Activated CD4-positive, alpha-beta T cell treated with anti-CD3 and anti-CD28 coated beads, Interleukin-2, amount 50 U/mL, for 48 hours (primary cell): Measurements from ENCODE around the gene RASSF8.

Experiments
- DNase-seq, 2 experiments: peaks; one replicate each; pipeline ENCODE4 v3.0.0-alpha.2; 2020

RASSF8 gene

DNA sequence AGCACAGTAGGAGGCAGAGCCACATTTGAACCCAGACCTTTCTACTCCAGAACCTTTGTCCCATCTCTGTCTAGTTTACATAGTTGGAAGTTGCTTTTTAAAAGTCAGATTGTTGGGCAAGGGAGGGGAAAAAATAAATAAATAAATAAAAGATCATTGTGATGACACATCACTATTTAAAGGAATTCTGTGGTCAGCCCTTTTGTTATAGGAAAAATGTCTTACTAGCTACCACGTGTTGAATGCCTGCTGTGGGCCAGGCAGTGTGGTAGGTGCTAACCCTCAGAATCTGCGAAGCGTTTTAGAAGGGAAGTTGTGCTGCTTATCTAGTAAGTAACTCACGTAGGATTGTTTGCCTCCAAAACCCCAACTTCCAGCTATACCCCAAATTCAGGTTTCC, 104.1 kb downstream of the RASSF8 start:
- DNase-seq = no peak

DNA sequence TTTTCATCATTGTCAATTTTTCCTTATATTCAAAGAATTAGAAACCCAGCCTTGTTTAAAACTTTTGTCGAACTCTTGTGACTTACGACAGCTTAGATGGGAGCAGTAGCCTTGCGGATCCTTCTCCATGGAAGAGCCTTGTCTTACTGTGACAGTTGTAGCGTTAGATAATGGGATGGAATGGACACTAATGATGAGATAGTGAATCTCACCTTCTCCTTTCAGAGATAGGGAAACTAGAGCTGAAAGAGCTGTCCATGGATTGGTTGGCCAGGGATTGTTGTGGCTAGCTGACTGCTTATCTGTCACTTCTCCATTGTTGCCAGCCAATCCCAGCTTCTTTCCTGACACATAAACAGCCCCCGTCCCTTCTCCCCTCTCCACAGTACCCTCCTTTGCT, 107.0 kb downstream of the RASSF8 start:
- no peak for DNase-seq

- DNase-seq = no peak
Measured at GRCh38 chr12:26068503-26068902, 110.0 kb downstream of the RASSF8 start.

- no peak for DNase-seq
Measured at GRCh38 chr12:26069796-26070195, 111.3 kb downstream of the RASSF8 start.

DNA sequence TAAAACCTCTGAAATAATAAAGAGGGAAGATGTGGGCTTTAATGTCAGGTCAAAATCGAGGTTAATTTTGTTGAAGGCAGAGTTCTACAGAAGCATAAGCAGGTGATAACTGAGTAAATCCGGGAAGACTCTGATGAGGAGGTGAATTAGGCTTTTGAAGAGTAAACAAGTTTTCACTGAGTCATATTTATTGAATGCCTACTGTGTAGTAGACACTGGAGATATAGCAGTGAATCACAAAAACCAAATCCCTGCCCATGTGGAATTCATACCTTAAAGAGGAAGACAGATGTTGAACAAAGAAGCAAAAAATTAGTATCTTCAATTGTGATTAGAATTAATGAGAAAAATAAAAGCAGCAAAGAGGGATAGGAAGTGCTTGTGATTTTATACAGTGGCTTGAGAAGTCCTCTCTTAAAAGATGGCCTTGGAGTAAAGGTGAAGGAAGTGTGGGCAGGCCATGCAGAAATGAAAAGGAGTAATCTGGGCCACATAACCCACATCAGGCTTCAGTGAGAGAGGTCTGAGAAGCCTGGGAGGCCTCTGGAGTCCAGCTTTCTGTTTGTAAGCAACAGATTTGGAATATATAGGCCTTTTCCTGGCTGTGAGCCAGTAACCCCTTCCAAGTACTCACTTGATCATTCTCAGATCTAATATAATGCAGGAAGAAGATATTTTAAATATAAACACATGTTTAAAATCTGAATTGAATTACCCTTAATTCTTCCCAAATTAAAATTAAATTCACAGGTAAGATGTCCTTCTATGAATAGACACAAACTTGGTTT, 119.6 kb downstream of the RASSF8 start:
- no peak for DNase-seq

GRCh38 chr12:26080911-26081310, 122.4 kb downstream of the RASSF8 start:
- DNase-seq = no peak

DNA sequence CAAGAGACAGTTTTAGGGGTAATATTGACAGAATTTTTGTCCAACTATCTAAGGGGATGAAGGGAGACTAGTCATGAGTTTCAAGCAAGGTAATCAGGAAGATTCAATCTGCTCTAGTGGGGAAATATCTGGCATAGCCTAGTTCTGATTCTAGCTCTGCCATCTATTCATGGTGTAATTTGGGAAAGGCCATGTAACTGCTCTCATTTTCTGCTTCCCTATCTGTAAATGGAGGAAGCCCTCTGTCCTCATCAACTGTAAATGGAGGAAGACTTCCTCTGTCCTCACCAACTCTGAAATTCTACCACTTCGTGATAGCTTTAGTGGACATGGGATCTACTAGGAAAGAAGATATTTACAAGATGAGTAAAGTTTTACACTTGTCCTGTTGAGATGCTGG, 128.5 kb downstream of the RASSF8 start:
- DNase-seq = no peak

- no peak for DNase-seq
Measured at GRCh38 chr12:26088998-26089397, 130.5 kb downstream of the RASSF8 start.

GRCh38 chr12:26090836-26091510, 132.5 kb downstream of the RASSF8 start:
- DNase-seq = no peak

GRCh38 chr12:26091822-26092221, 133.3 kb downstream of the RASSF8 start:
- DNase-seq = no peak

GRCh38 chr12:26092346-26093105, 134.0 kb downstream of the RASSF8 start:
- no peak for DNase-seq

DNA sequence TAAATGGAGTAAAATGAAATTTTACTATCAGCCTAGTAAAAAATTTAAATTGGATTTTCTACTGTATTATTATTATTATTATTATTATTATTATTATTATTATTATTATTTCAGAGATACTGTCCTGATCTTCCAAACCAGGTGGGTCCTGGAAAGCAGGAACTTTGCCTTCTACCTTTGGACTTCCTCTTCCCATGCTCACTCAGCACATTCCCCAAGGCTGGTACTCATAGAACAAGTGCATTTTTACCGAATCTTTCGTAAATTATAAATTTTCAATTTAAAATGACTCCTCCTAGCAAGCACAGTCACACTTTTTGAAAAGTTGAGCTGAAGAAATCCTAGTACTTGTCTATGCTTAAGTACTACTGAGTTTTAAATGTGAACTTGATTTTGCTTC, 136.7 kb downstream of the RASSF8 start:
- DNase-seq = no peak

DNA sequence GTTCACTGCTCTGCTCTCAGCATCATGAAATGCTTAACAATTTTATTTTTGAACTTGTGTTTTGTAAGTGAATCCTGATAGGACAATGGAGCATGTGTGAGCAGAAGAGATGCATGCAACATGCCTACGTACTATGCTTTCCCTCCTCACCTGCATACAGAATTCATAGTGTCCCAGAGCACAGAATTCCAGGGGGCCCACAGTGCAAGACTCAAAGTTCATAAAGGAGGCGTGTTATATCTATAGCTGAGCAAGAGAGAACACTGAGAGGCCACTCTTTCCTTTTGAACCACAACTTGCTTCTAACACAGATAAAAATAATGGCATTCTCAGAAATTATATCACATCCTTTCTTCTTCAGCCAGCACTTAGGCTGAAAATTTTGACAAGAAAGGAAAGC, 137.6 kb downstream of the RASSF8 start:
- DNase-seq = no peak

GRCh38 chr12:26097046-26097878, 138.8 kb downstream of the RASSF8 start:
- peak; percentile 52 to 64 for DNase-seq

DNA sequence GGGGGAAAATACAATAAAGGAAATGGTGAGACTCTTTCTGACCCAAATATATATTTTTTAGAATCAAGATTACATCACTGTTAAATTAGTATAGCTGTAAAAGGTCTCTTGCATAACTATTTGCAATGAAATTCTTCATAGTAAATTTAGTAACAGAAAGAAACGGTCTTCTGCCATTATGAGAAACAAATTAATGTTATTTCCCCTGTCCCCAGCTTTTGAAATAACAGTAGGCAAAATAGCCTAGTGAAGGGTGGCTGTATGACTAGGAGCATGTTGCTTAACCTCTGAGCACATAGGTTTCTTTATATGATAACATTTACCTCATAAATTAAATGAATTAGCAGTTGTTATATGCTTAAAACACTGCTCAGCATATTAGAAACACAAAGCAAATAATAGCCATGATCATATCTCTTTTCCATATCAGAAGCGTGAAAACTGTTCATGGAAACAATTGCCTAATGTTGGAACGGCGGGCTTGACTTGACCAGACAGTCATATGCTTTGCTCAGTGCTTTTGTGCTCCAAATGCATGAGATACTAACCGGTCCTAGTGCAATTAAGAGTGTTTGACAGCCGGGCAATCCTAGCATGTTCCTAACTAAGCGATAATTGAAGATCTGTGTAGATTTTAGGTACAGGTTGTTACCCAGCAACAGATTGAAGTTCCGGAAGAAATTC, 142.3 kb downstream of the RASSF8 start:
- no peak for DNase-seq

GRCh38 chr12:26101350-26101734, 142.9 kb downstream of the RASSF8 start:
- DNase-seq = no peak

GRCh38 chr12:26101763-26102162, 143.3 kb downstream of the RASSF8 start:
- no peak for DNase-seq

DNA sequence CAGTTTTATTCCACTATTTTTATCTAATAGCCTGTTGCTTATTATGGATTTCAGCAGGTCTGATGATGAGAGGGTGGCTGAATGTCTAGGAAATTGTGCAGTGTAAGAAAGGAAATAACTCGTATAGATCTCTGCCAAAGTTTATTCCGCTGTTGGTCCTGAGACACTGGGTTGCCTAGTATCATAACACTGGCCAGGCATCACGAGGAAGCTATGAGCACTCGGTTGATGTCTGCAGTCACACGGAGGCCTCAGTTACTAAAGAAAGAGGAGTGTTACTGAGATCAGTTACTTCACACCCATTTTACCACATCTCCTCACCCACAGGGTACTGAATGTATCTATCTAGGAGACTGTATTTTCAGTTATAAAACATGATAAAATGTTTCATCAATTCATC, 144.5 kb downstream of the RASSF8 start:
- DNase-seq = no peak

- DNase-seq = no peak
Measured at GRCh38 chr12:26106347-26106746, 147.9 kb downstream of the RASSF8 start.

GRCh38 chr12:26108915-26109314, 150.4 kb downstream of the RASSF8 start:
- no peak for DNase-seq

DNA sequence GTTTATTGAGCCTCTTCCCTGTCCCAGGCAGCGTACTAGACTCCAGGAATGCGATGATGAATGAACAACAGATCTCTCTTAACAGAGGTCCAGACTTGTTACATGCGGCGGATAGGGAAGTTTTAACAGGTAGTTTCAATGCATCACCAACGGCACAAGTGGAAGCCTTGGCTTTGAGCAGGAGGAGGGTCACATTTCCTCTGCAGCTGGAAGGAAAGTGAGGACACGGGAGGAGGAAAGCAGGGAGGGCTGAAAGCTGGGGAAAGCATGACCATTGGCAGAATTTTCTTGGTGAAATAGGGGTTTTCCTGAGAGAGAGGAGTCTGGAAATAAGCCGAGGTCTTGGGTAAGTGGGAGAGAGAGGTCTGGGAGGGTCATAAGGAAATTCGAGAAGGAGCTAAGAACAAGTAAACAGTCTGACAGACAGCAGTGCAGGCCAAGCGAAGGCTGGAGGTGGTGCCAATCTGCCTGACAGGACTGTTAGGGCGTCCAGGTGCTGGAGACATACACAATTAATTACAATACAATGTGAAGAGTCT, 150.9 kb downstream of the RASSF8 start:
- no peak for DNase-seq

GRCh38 chr12:26112232-26112631, 153.8 kb downstream of the RASSF8 start:
- no peak for DNase-seq
